SK-N-SH treated with all-trans-retinoic acid at 6 μM for 48 hours (cell line): ENCODE measurements around the gene TEP1.

Experiments used
- ATAC-seq: fragments of 200-7000 bp; cut with Tn5 transposase; 3 replicates; pipeline ENCODE4 v1.9.1; 2020; ENCODE audit warnings: mild to moderate bottlenecking, moderate library complexity
- ARNTL ChIP-seq: fragments of 450-650 bp; formaldehyde crosslinking; IDR thresholded peaks from 2 replicates; pipeline ENCODE4 v1.5.0; 2020; ENCODE audit warnings: low read depth, mild to moderate bottlenecking, moderate library complexity, borderline replicate concordance
- BACH2 ChIP-seq: fragments of 250-450 bp; sonication (Bioruptor Pico); IDR thresholded peaks from 2 replicates; pipeline ENCODE4 v1.9.0; 2021; ENCODE audit warnings: mild to moderate bottlenecking, borderline replicate concordance
- CREB5 ChIP-seq: fragments of 250-450 bp; sonication (Bioruptor Pico); IDR thresholded peaks from 2 replicates; pipeline ENCODE4 v1.5.1; 2020; ENCODE audit warnings: low read depth, mild to moderate bottlenecking, moderate library complexity
- CSDC2 ChIP-seq: fragments of 250-450 bp; sonication (Bioruptor Pico); IDR thresholded peaks from 2 replicates; pipeline ENCODE4 v1.5.0; 2020; ENCODE audit warnings: mild to moderate bottlenecking, moderate library complexity
- CSRNP3 ChIP-seq: fragments of 250-450 bp; sonication (Bioruptor Pico); IDR thresholded peaks from 2 replicates; pipeline ENCODE4 v1.5.1; 2021; ENCODE audit warnings: mild to moderate bottlenecking, moderate library complexity
- ESRRG ChIP-seq: fragments of 250-450 bp; sonication (Bioruptor Pico); IDR thresholded peaks from 2 replicates; pipeline ENCODE4 v1.6.1; 2021; ENCODE audit warnings: mild to moderate bottlenecking
- GLIS3 ChIP-seq: fragments of 250-450 bp; sonication (Bioruptor Pico); IDR thresholded peaks from 2 replicates; pipeline ENCODE4 v1.5.0; 2020; ENCODE audit warnings: mild to moderate bottlenecking, moderate library complexity
- ISL1 ChIP-seq: fragments of 250-450 bp; sonication (Bioruptor Pico); IDR thresholded peaks from 2 replicates; pipeline ENCODE4 v2.1.2; 2022; ENCODE audit warnings: mild to moderate bottlenecking, moderate library complexity
- PATZ1 ChIP-seq: fragments of 250-450 bp; sonication (Bioruptor Pico); IDR thresholded peaks from 2 replicates; pipeline ENCODE4 v1.8.0; 2020; ENCODE audit warnings: mild to moderate bottlenecking, moderate library complexity, borderline replicate concordance
- POU6F1 ChIP-seq: fragments of 250-450 bp; sonication (Bioruptor Pico); IDR thresholded peaks from 2 replicates; pipeline ENCODE4 v1.8.0; 2021; ENCODE audit warnings: low read depth, mild to moderate bottlenecking, moderate library complexity, borderline replicate concordance
- PPARA ChIP-seq: fragments of 250-450 bp; sonication (Bioruptor Pico); IDR thresholded peaks from 2 replicates; pipeline ENCODE4 v1.5.0; 2020; ENCODE audit warnings: mild to moderate bottlenecking, borderline replicate concordance
- RARB ChIP-seq: fragments of 250-450 bp; sonication (Bioruptor Pico); IDR thresholded peaks from 2 replicates; pipeline ENCODE4 v1.8.0; 2021; ENCODE audit warnings: mild to moderate bottlenecking, moderate library complexity
- SNAI2 ChIP-seq: fragments of 250-450 bp; sonication (Bioruptor Pico); IDR thresholded peaks from 2 replicates; pipeline ENCODE4 v1.5.0; 2020; ENCODE audit warnings: mild to moderate bottlenecking, moderate library complexity
- TCF4 ChIP-seq: fragments of 250-450 bp; sonication (Bioruptor Pico); IDR thresholded peaks from 2 replicates; pipeline ENCODE4 v1.8.0; 2021; ENCODE audit warnings: mild to moderate bottlenecking, moderate library complexity, borderline replicate concordance
- TOX ChIP-seq: fragments of 250-450 bp; sonication (Bioruptor Pico); IDR thresholded peaks from 2 replicates; pipeline ENCODE4 v1.8.0; 2021; ENCODE audit warnings: mild to moderate bottlenecking, moderate library complexity, borderline replicate concordance
- TSHZ2 ChIP-seq: fragments of 250-450 bp; sonication (Bioruptor Pico); IDR thresholded peaks from 2 replicates; pipeline ENCODE4 v1.5.0; 2020; ENCODE audit warnings: mild to moderate bottlenecking, moderate library complexity
- ZC3H10 ChIP-seq: fragments of 250-450 bp; sonication (Bioruptor Pico); IDR thresholded peaks from 2 replicates; pipeline ENCODE4 v1.5.1; 2021; ENCODE audit warnings: mild to moderate bottlenecking, moderate library complexity
- ZFP3 ChIP-seq: fragments of 250-450 bp; sonication (Bioruptor Pico); IDR thresholded peaks from 2 replicates; pipeline ENCODE4 v1.5.0; 2020; ENCODE audit warnings: mild to moderate bottlenecking, moderate library complexity
- ZFP30 ChIP-seq: fragments of 450-650 bp; formaldehyde crosslinking; IDR thresholded peaks from 2 replicates; pipeline ENCODE4 v1.5.0; 2022; ENCODE audit warnings: mild to moderate bottlenecking, moderate library complexity
- ZNF565 ChIP-seq: fragments of 450-650 bp; formaldehyde crosslinking; conservative IDR thresholded peaks from 2 replicates; pipeline ENCODE4 v1.5.0; 2020; ENCODE audit warnings: low read depth, mild to moderate bottlenecking, moderate library complexity
- ZNF70 ChIP-seq: fragments of 450-650 bp; formaldehyde crosslinking; IDR thresholded peaks from 2 replicates; pipeline ENCODE4 v1.5.0; 2020; ENCODE audit warnings: mild to moderate bottlenecking, moderate library complexity
- ZNF8 ChIP-seq: fragments of 450-650 bp; formaldehyde crosslinking; IDR thresholded peaks from 2 replicates; pipeline ENCODE4 v1.5.0; 2020; ENCODE audit warnings: mild to moderate bottlenecking, moderate library complexity

Gene TEP1

GRCh38 chr14:20329355-20329754 is 83.9 kb downstream of the TEP1 start (continued):
- no peak for TF ChIP-seq PATZ1 (CRISPR knock-in tag)

- TF ChIP-seq ZNF565 (CRISPR knock-in tag) (no peak), BACH2 (CRISPR knock-in tag) (no peak), TCF4 (CRISPR knock-in tag) (no peak), CSDC2 (CRISPR knock-in tag) (no peak), ZFP30 (CRISPR knock-in tag) (no peak), PPARA (CRISPR knock-in tag) (no peak), POU6F1 (no peak), GLIS3 (CRISPR knock-in tag) (no peak), SNAI2 (no peak), RARB (no peak), ZFP3 (CRISPR knock-in tag) (no peak), CREB5 (CRISPR knock-in tag) (no peak), ZNF8 (CRISPR knock-in tag) (no peak), TOX (CRISPR knock-in tag) (no peak), ZC3H10 (CRISPR knock-in tag) (no peak), PATZ1 (CRISPR knock-in tag) (no peak), ZNF70 (CRISPR knock-in tag) (no peak), ESRRG (no peak), TSHZ2 (no peak), ARNTL (no peak)
- TF ChIP-seq, all 23 proteins: peak for 0
- ATAC-seq, result no peak
These were observed 84.6 kb downstream of the TEP1 start for GRCh38 chr14:20328705-20329104.

GRCh38 chr14:20327005-20327869 is 86.1 kb downstream of the TEP1 start:
- ATAC-seq, result peak; percentile 66
- TF ChIP-seq CREB5 (CRISPR knock-in tag), result no peak
- no peak for TF ChIP-seq ZNF565 (CRISPR knock-in tag)
- no peak for TF ChIP-seq TOX (CRISPR knock-in tag)
- no peak for TF ChIP-seq CSRNP3
- TF ChIP-seq ESRRG, result no peak
- TF ChIP-seq TCF4 (CRISPR knock-in tag), result no peak
- TF ChIP-seq TSHZ2, result no peak
- TF ChIP-seq ARNTL, result no peak
- TF ChIP-seq ISL1, result no peak
- TF ChIP-seq ZNF70 (CRISPR knock-in tag), result no peak
